Suprapubic skin (tissue), 4 donors: ENCODE results near the gene TBATA. TPM values are rescaled to one million over a fixed set of nuclear protein-coding genes. Genes with fewer than 3 reads are reported as not detected.

Experiments
- DNase-seq, 2 donors: peaks; one replicate each; pipeline ENCODE4 v3.0.0-alpha.2; 2019; ENCODE audit warnings: low spot score in 2 of 2
- H3K27ac ChIP-seq: fragments of 200-600 bp; sonication (generic); one replicate; pipeline ENCODE4 v1.5.1; 2019
- H3K27me3 ChIP-seq: fragments of 200-600 bp; sonication (generic); one replicate; pipeline ENCODE4 v1.5.1; 2019
- H3K36me3 ChIP-seq: fragments of 200-600 bp; sonication (generic); one replicate; pipeline ENCODE4 v1.5.1; 2019
- H3K4me1 ChIP-seq: fragments of 200-600 bp; sonication (generic); one replicate; pipeline ENCODE4 v1.5.1; 2019
- H3K4me3 ChIP-seq: fragments of 200-600 bp; sonication (generic); one replicate; pipeline ENCODE4 v1.5.1; 2019; ENCODE audit warnings: mild to moderate bottlenecking
- H3K9me3 ChIP-seq: fragments of 200-600 bp; sonication (generic); one replicate; pipeline ENCODE4 v1.5.1; 2019
- EP300 ChIP-seq: sonication (generic); formaldehyde crosslinking; IDR thresholded peaks from one replicate; pipeline ENCODE4 v1.6.1; 2017; ENCODE audit warnings: antibody characterized with exemption
- POLR2A ChIP-seq, 2 donors: fragments of 450-650 bp; IDR thresholded peaks; one replicate each; pipeline ENCODE4 v1.6.1; 2017; ENCODE audit warnings: antibody characterized with exemption in 2 of 2, mild to moderate bottlenecking in 2 of 2, moderate library complexity in 2 of 2
- POLR2AphosphoS5 ChIP-seq, 3 donors: sonication (generic); formaldehyde crosslinking; IDR thresholded peaks; one replicate each; pipeline ENCODE4 v1.6.1; 2017; ENCODE audit warnings: antibody characterized with exemption in 3 of 3
- WGBS: methylation state at CpG from one replicate; pipeline ENCODE4 v1.1.5; 2018; 5-methylcytosine and 5-hydroxymethylcytosine counted together
- total RNA-seq, 4 donors: library from RNA; depleted of rRNA; stranded (reverse); fragments of >200 nt; gene quantifications; one replicate each; pipeline ENCODE4 v1.1.0, GENCODE V29; 2016
- TF ChIP-seq, protein P1 (sequence below), 2 donors: fragments of 200-600 bp in 1 of 2; fragments of 450-650 bp in 1 of 2; sonication (generic) in 1 of 2; IDR thresholded peaks; one replicate each; pipeline ENCODE4 v1.5.1; 2016 to 2019; ENCODE audit warnings: antibody characterized with exemption in 2 of 2, mild to moderate bottlenecking in 1 of 2, moderate library complexity in 1 of 2

TBATA gene
- total RNA-seq, 4 donors from 2014 or later, result 0.68 TPM; not detected in 3

- Histone ChIP-seq H3K36me3 (no peaks in the 10 kb centered on the region), H3K4me1 (peaks cover 17% of the 10 kb centered on the region), H3K4me3 (no peak overlapping the region), H3K27me3 (no peaks in the 10 kb centered on the region), H3K27ac (no peak overlapping the region), H3K9me3 (no peaks in the 10 kb centered on the region)
- TF ChIP-seq EP300, result no peak
- TF ChIP-seq POLR2A (IDR thresholded peaks at IDR 0.05), result no peak
- TF ChIP-seq, protein P1, sequence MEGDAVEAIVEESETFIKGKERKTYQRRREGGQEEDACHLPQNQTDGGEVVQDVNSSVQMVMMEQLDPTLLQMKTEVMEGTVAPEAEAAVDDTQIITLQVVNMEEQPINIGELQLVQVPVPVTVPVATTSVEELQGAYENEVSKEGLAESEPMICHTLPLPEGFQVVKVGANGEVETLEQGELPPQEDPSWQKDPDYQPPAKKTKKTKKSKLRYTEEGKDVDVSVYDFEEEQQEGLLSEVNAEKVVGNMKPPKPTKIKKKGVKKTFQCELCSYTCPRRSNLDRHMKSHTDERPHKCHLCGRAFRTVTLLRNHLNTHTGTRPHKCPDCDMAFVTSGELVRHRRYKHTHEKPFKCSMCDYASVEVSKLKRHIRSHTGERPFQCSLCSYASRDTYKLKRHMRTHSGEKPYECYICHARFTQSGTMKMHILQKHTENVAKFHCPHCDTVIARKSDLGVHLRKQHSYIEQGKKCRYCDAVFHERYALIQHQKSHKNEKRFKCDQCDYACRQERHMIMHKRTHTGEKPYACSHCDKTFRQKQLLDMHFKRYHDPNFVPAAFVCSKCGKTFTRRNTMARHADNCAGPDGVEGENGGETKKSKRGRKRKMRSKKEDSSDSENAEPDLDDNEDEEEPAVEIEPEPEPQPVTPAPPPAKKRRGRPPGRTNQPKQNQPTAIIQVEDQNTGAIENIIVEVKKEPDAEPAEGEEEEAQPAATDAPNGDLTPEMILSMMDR (IDR thresholded peaks at IDR 0.05), result no peak
- no peak for TF ChIP-seq POLR2AphosphoS5 (IDR thresholded peaks at IDR 0.05)
- no peak for DNase-seq
- WGBS, result 79% methylated on average over 6 of the region's 6 CpGs
These were observed 23.9 kb upstream of the TBATA start for GRCh38 chr10:70809011-70809611.

- WGBS, result 77% methylated on average over 3 of the region's 3 CpGs
- Histone ChIP-seq H3K4me3 (no peak overlapping the region), H3K36me3 (no peaks in the 10 kb centered on the region), H3K4me1 (peaks cover 21% of the 10 kb centered on the region), H3K27ac (no peak overlapping the region), H3K27me3 (no peaks in the 10 kb centered on the region), H3K9me3 (no peaks in the 10 kb centered on the region)
- no peak for DNase-seq
- TF ChIP-seq POLR2AphosphoS5 (IDR thresholded peaks at IDR 0.05), result no peak
- no peak for TF ChIP-seq EP300
- no peak for TF ChIP-seq POLR2A (IDR thresholded peaks at IDR 0.05)
- TF ChIP-seq, protein P1 (IDR thresholded peaks at IDR 0.05), result no peak
These were observed 22.4 kb upstream of the TBATA start for GRCh38 chr10:70807556-70807955.

DNA sequence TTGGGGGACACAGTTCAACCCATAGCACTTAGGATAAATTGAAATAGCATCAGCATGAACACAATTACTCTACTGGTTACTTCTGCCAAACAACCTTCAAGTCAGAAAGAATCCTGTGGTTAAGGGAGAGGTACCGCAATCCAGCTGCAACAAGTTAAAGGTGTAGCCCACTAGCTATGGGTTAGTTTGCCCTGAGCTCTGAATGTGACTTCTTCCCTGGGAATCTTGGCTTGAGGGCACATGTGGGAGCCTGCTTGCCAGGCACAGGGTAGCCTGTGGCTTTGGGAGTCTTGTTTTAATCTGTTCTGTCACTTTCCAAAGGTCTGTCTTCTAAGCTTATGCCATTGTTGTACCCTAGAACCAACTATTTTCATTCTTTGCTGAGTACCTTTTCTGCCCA lies 21.7 kb upstream of the TBATA start:
- TF ChIP-seq EP300 (no peak), POLR2AphosphoS5 (IDR thresholded peaks at IDR 0.05) (no peak), POLR2A (IDR thresholded peaks at IDR 0.05) (no peak)
- TF ChIP-seq, protein P1 (IDR thresholded peaks at IDR 0.05), result no peak
- no peak for DNase-seq
- H3K4me3 ChIP-seq, result no peak overlapping the region
- WGBS, result 100% methylated on average over 1 of the region's 1 CpG
- no peaks in the 10 kb centered on the region for H3K27me3 ChIP-seq
- H3K4me1 ChIP-seq, result peaks cover 21% of the 10 kb centered on the region
- no peaks in the 10 kb centered on the region for H3K9me3 ChIP-seq
- H3K36me3 ChIP-seq, result no peaks in the 10 kb centered on the region
- no peak overlapping the region for H3K27ac ChIP-seq

DNA sequence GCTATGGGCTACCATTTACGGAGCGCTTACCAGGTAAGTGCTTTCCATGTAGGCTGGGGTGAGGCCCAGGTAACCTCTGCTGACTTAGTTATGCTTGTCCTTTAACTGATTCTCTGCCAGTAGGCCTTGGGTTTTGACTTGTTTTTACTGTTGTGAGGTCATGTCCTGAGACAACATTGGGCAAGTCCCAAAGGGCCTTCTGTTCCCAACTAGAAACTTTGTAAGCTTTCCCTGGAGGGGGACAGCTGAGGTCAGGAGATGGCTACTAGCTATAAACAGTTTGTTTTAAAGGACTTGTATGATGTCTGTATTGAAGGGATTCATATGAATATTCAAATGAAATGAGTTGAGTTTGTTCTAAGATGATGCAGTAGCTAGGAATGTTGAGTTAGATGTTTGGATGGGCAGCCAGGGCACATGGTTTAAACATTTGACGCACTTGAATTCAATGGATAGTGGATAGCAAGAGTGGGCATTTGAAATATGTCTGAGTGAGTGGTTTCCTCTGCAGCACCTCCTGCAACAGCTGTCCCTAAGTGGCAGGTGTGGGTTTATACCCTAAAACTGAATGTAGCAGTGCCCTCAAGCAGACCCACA lies 20.5 kb upstream of the TBATA start:
- H3K36me3 ChIP-seq, result no peaks in the 10 kb centered on the region
- peak overlapping the region; percentile 78 for H3K27ac ChIP-seq
- no peaks in the 10 kb centered on the region for H3K27me3 ChIP-seq
- 96% methylated on average over 3 of the region's 3 CpGs for WGBS
- TF ChIP-seq POLR2A (IDR thresholded peaks at IDR 0.05), result no peak
- TF ChIP-seq POLR2AphosphoS5 (IDR thresholded peaks at IDR 0.05), result no peak
- no peak for TF ChIP-seq EP300
- TF ChIP-seq, protein P1 (IDR thresholded peaks at IDR 0.05), result no peak
- H3K9me3 ChIP-seq, result no peaks in the 10 kb centered on the region
- no peak overlapping the region for H3K4me3 ChIP-seq
- H3K4me1 ChIP-seq, result peaks cover 21% of the 10 kb centered on the region
- DNase-seq, result no peak

GRCh38 chr10:70804421-70804808 lies 19.2 kb upstream of the TBATA start:
- WGBS, result 48% methylated on average over 2 of the region's 2 CpGs
- Histone ChIP-seq H3K9me3 (no peaks in the 10 kb centered on the region), H3K4me1 (peaks cover 21% of the 10 kb centered on the region), H3K27me3 (no peaks in the 10 kb centered on the region), H3K36me3 (no peaks in the 10 kb centered on the region), H3K27ac (peak overlapping the region; percentile 78), H3K4me3 (no peak overlapping the region)
- DNase-seq, result no peak
- TF ChIP-seq POLR2AphosphoS5 (IDR thresholded peaks at IDR 0.05), result no peak
- TF ChIP-seq, protein P1 (IDR thresholded peaks at IDR 0.05), result no peak
- no peak for TF ChIP-seq POLR2A (IDR thresholded peaks at IDR 0.05)
- no peak for TF ChIP-seq EP300
